ENCODE measurements around the gene PIP5K1B. TPM values are rescaled to one million over a fixed set of nuclear protein-coding genes. Genes with fewer than 3 reads are reported as not detected.

PIP5K1B gene
- total RNA-seq, 1 donor from 2014 or later: 1.3 TPM

GRCh38 chr9:69018737-69019136, 313.7 kb downstream of the PIP5K1B start:
- H3K27ac ChIP-seq (ENCODE audit: low read depth, low read length): no peak overlapping the region
- Mint-ChIP-seq H3K27me3 (ENCODE audit: low read depth, unreplicated experiment) (peaks cover 12% of the 10 kb centered on the region), H3K9me3 (ENCODE audit: unreplicated experiment) (no peaks in the 10 kb centered on the region), H3K27ac (ENCODE audit: unreplicated experiment) (no peak overlapping the region), H3K4me1 (ENCODE audit: low read depth, unreplicated experiment) (no peaks in the 10 kb centered on the region), H3K36me3 (ENCODE audit: low read depth, unreplicated experiment) (no peaks in the 10 kb centered on the region), H3K4me3 (ENCODE audit: unreplicated experiment) (no peak overlapping the region)
- H2AFZ ChIP-seq (ENCODE audit: low read depth, low read length): no peak overlapping the region
- no peaks in the 10 kb centered on the region for H3K9me3 ChIP-seq (ENCODE audit: insufficient read depth, low read depth, low read length)
- no peaks in the 10 kb centered on the region for H3K4me1 ChIP-seq (ENCODE audit: insufficient read depth, low read length)
- no peak for FAIRE-seq
- no peaks in the 10 kb centered on the region for H4K20me1 ChIP-seq (ENCODE audit: insufficient read depth, low read length)
- H3K27me3 ChIP-seq (ENCODE audit: insufficient read depth, low read length): peaks cover 7% of the 10 kb centered on the region
- TF ChIP-seq EZH2 (IDR thresholded peaks at IDR 0.05; ENCODE audit: insufficient read depth, low read length) (no peak), CTCF (IDR thresholded peaks at IDR 0.05; ENCODE audit: insufficient read depth, low read depth, low read length) (no peak)
- no peak overlapping the region for H3K4me3 ChIP-seq (ENCODE audit: insufficient read depth, low read depth, low read length)
- H3K36me3 ChIP-seq (ENCODE audit: insufficient read depth, low read length): no peaks in the 10 kb centered on the region
- H3K9ac ChIP-seq (ENCODE audit: low read length): no peak overlapping the region
- H3K4me2 ChIP-seq (ENCODE audit: low read length): no peak overlapping the region
- H3K79me2 ChIP-seq (ENCODE audit: insufficient read depth, low read length): no peaks in the 10 kb centered on the region
- no peak for DNase-seq (ENCODE audit: low read depth)

DNA sequence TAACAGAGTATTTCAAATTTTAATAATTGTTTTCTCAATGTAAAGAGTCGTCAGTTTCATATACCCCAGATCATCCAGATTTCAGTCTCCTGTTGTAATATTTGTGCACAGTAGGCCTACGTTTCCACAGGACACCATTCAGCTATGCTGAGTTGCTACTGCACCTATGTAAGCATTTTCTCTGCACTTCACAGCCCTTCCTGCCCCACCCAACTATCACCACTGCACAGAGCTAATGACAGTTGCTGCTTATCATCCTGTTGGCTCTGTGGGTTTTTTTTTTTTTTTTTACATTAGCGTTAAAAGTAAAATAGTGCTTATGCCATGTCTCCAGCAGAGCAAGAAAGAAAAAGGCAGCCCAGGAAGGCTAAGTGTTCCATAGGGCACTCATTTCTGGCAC, 314.8 kb downstream of the PIP5K1B start:
- no peak for DNase-seq (ENCODE audit: low read depth)
- H3K27me3 Mint-ChIP-seq (ENCODE audit: low read depth, unreplicated experiment): peaks cover 11% of the 10 kb centered on the region
- H4K20me1 ChIP-seq (ENCODE audit: insufficient read depth, low read length): no peaks in the 10 kb centered on the region
- H3K4me3 ChIP-seq (ENCODE audit: insufficient read depth, low read depth, low read length): no peak overlapping the region
- no peak overlapping the region for H3K4me3 Mint-ChIP-seq (ENCODE audit: unreplicated experiment)
- H3K27ac Mint-ChIP-seq (ENCODE audit: unreplicated experiment): no peak overlapping the region
- H3K9ac ChIP-seq (ENCODE audit: low read length): no peak overlapping the region
- no peak overlapping the region for H2AFZ ChIP-seq (ENCODE audit: low read depth, low read length)
- no peak overlapping the region for H3K27ac ChIP-seq (ENCODE audit: low read depth, low read length)
- no peak for TF ChIP-seq EZH2 (IDR thresholded peaks at IDR 0.05; ENCODE audit: insufficient read depth, low read length)
- TF ChIP-seq CTCF (IDR thresholded peaks at IDR 0.05; ENCODE audit: insufficient read depth, low read depth, low read length): no peak
- H3K4me2 ChIP-seq (ENCODE audit: low read length): no peak overlapping the region
- no peaks in the 10 kb centered on the region for H3K36me3 Mint-ChIP-seq (ENCODE audit: low read depth, unreplicated experiment)
- H3K9me3 ChIP-seq (ENCODE audit: insufficient read depth, low read depth, low read length): no peaks in the 10 kb centered on the region
- no peaks in the 10 kb centered on the region for H3K36me3 ChIP-seq (ENCODE audit: insufficient read depth, low read length)
- H3K79me2 ChIP-seq (ENCODE audit: insufficient read depth, low read length): no peaks in the 10 kb centered on the region
- no peak for FAIRE-seq
- H3K27me3 ChIP-seq (ENCODE audit: insufficient read depth, low read length): peaks cover 7% of the 10 kb centered on the region
- H3K4me1 Mint-ChIP-seq (ENCODE audit: low read depth, unreplicated experiment): no peaks in the 10 kb centered on the region
- no peaks in the 10 kb centered on the region for H3K9me3 Mint-ChIP-seq (ENCODE audit: unreplicated experiment)
- no peaks in the 10 kb centered on the region for H3K4me1 ChIP-seq (ENCODE audit: insufficient read depth, low read length)

- Histone ChIP-seq H3K36me3 (ENCODE audit: insufficient read depth, low read length) (no peaks in the 10 kb centered on the region), H3K4me2 (ENCODE audit: low read length) (no peak overlapping the region), H3K27ac (ENCODE audit: low read depth, low read length) (no peak overlapping the region), H3K27me3 (ENCODE audit: insufficient read depth, low read length) (peaks cover 7% of the 10 kb centered on the region), H3K79me2 (ENCODE audit: insufficient read depth, low read length) (no peaks in the 10 kb centered on the region), H3K4me3 (ENCODE audit: insufficient read depth, low read depth, low read length) (no peak overlapping the region), H3K9me3 (ENCODE audit: insufficient read depth, low read depth, low read length) (no peaks in the 10 kb centered on the region), H4K20me1 (ENCODE audit: insufficient read depth, low read length) (no peaks in the 10 kb centered on the region), H3K9ac (ENCODE audit: low read length) (no peak overlapping the region), H3K4me1 (ENCODE audit: insufficient read depth, low read length) (no peaks in the 10 kb centered on the region), H2AFZ (ENCODE audit: low read depth, low read length) (no peak overlapping the region)
- H3K27ac Mint-ChIP-seq (ENCODE audit: unreplicated experiment): no peak overlapping the region
- no peaks in the 10 kb centered on the region for H3K4me1 Mint-ChIP-seq (ENCODE audit: low read depth, unreplicated experiment)
- H3K27me3 Mint-ChIP-seq (ENCODE audit: low read depth, unreplicated experiment): peaks cover 11% of the 10 kb centered on the region
- H3K36me3 Mint-ChIP-seq (ENCODE audit: low read depth, unreplicated experiment): no peaks in the 10 kb centered on the region
- FAIRE-seq: no peak
- no peak for TF ChIP-seq EZH2 (IDR thresholded peaks at IDR 0.05; ENCODE audit: insufficient read depth, low read length)
- no peak for DNase-seq (ENCODE audit: low read depth)
- H3K9me3 Mint-ChIP-seq (ENCODE audit: unreplicated experiment): no peaks in the 10 kb centered on the region
- H3K4me3 Mint-ChIP-seq (ENCODE audit: unreplicated experiment): no peak overlapping the region
These were observed 315.5 kb downstream of the PIP5K1B start for GRCh38 chr9:69020301-69021145.

Data from astrocyte (in vitro differentiated cells and primary cell).